K562 (cell line): ENCODE data around the gene FAF2. TPM values are rescaled to one million over a fixed set of nuclear protein-coding genes. Genes with fewer than 3 reads are reported as not detected.

Experiments used
- ATAC-seq: fragments of 200-7000 bp; cut with Tn5 transposase; 3 replicates; pipeline ENCODE4 v1.9.1; 2020; ENCODE audit warnings: moderate library complexity
- BruUV-seq: library from RNA; stranded (reverse); fragments of 400-500 nt; replicated peaks from 2 replicates; lab custom pipeline; 2021; lab: Mats Ljungman, UMichigan
- CTCF ChIA-PET: fragments of 300-600 bp; formaldehyde crosslinking; extraction: SDS; loops from one replicate; lab custom pipeline; 2021; ENCODE audit warnings: low intra/inter-chr PET ratio; lab: Yijun Ruan, JAX
- POLR2A ChIA-PET: fragments of 300-600, 350-650 bp; sonication (Branson Sonifier 250); formaldehyde crosslinking; extraction: SDS; loops from one replicate; lab custom pipeline; 2021; ENCODE audit warnings: antibody characterized with exemption, inconsistent platforms; lab: Yijun Ruan, JAX
- DNase-seq, 4 experiments: peaks; one replicate each; pipeline versions ENCODE4 v3.0.0 to v3.0.0-alpha.2; 2011 to 2018; ENCODE audit warnings: low spot score in 3 of 4, mixed read lengths in 3 of 4; ENCODE audit errors: extremely low read depth in 1 of 4
- FAIRE-seq: peaks from 2 replicates; lab custom pipeline; 2011; peaks lifted over from hg19 to GRCh38; lab: Jason Lieb, UNC
- H2AFZ ChIP-seq: 2 replicates; pipeline ENCODE4 v1.6.0; 2011; ENCODE audit warnings: low read depth, low read length, control low read depth, inconsistent platforms
- H3K27ac ChIP-seq: fragments of 200-600 bp; 3 replicates; pipeline ENCODE4 v1.8.0; 2011; ENCODE audit warnings: low read depth, mild to moderate bottlenecking, control low read depth, inconsistent platforms, low read length, moderate library complexity, mixed read lengths; ENCODE audit errors: extremely low read depth
- H3K27me3 ChIP-seq, 2 experiments: fragments of 300-600 bp in 1 of 2; 2 replicates in 1 of 2; 3 replicates in 1 of 2; pipeline versions ENCODE4 v1.6.0 to v1.8.0; 2011; ENCODE audit warnings: inconsistent platforms in 2 of 2, low read length in 2 of 2, mild to moderate bottlenecking in 1 of 2, mixed read lengths in 1 of 2, moderate library complexity in 1 of 2; ENCODE audit not compliant: control insufficient read depth in 2 of 2, insufficient read depth in 2 of 2
- H3K36me3 ChIP-seq: fragments of 300-600 bp; 3 replicates; pipeline ENCODE4 v1.8.0; 2011; ENCODE audit warnings: mild to moderate bottlenecking, low read length, inconsistent platforms; ENCODE audit not compliant: control insufficient read depth, insufficient read depth
- H3K4me1 ChIP-seq, 2 experiments: fragments of 200-600 bp in 1 of 2; replicated peaks in 1 of 2; 2 replicates in 1 of 2; 3 replicates in 1 of 2; pipeline versions ENCODE4 v1.5.1 to v1.8.0; 2011; ENCODE audit warnings: inconsistent platforms in 2 of 2, low read length in 2 of 2, mild to moderate bottlenecking in 1 of 2, mixed read lengths in 1 of 2, moderate library complexity in 1 of 2; ENCODE audit not compliant: control insufficient read depth in 2 of 2, insufficient read depth in 2 of 2
- H3K4me2 ChIP-seq: 2 replicates; pipeline ENCODE4 v1.6.1; 2011; ENCODE audit warnings: low read length, control low read depth, inconsistent platforms, mixed read lengths; ENCODE audit not compliant: insufficient read depth
- H3K4me3 ChIP-seq: fragments of 200-600 bp; sonication (generic), shearing (Covaris generic); 2 replicates; pipeline ENCODE4 v1.5.1; 2016; ENCODE audit warnings: control low read depth, inconsistent platforms
- H3K79me2 ChIP-seq: fragments of 200-600 bp; 3 replicates; pipeline ENCODE4 v1.8.0; 2011; ENCODE audit warnings: low read length, inconsistent platforms; ENCODE audit not compliant: control insufficient read depth, insufficient read depth
- H3K9ac ChIP-seq, 2 experiments: 2 replicates each; pipeline versions ENCODE4 v1.6.0 to v1.6.1; 2011; ENCODE audit warnings: low read depth in 2 of 2, low read length in 2 of 2, control low read depth in 1 of 2, inconsistent platforms in 1 of 2, mild to moderate bottlenecking in 1 of 2, mixed read lengths in 1 of 2; ENCODE audit not compliant: insufficient read depth in 1 of 2
- H3K9me1 ChIP-seq: one replicate; pipeline ENCODE4 v1.6.0; 2011; ENCODE audit warnings: inconsistent platforms, mild to moderate bottlenecking, low read length, moderate library complexity; ENCODE audit not compliant: control insufficient read depth, insufficient read depth
- H3K9me3 ChIP-seq: replicated peaks from 2 replicates; pipeline ENCODE4 v1.5.1; 2011; ENCODE audit warnings: low read depth, low read length, inconsistent platforms; ENCODE audit not compliant: control insufficient read depth, insufficient read depth
- H4K20me1 ChIP-seq: replicated peaks from 2 replicates; pipeline ENCODE4 v1.6.1; 2011; ENCODE audit warnings: low read length, inconsistent platforms, mixed read lengths; ENCODE audit not compliant: control insufficient read depth, insufficient read depth
- HCFC1 ChIP-seq: IDR thresholded peaks from 2 replicates; pipeline ENCODE4 v1.6.1; 2012; ENCODE audit warnings: low read depth, low read length, improper control_type of control experiment
- HEY1 ChIP-seq: fragments of 250-450 bp; sonication (Bioruptor Pico); IDR thresholded peaks from 2 replicates; pipeline ENCODE4 v1.5.0; 2020; ENCODE audit warnings: mild to moderate bottlenecking, moderate library complexity, borderline replicate concordance
- JUNB ChIP-seq: fragments of 450-650 bp; formaldehyde crosslinking; conservative IDR thresholded peaks from 2 replicates; pipeline ENCODE4 v1.4.0; 2020; ENCODE audit warnings: mild to moderate bottlenecking
- RCOR1 ChIP-seq, 2 experiments: IDR thresholded peaks; 2 replicates each; pipeline ENCODE4 v1.6.1; 2012; ENCODE audit warnings: low read depth in 2 of 2, low read length in 2 of 2, borderline replicate concordance in 1 of 2, improper control_type of control experiment in 1 of 2
- ZNF263 ChIP-seq: sonication (generic); formaldehyde crosslinking; IDR thresholded peaks from 2 replicates; pipeline ENCODE4 v1.8.0; 2022; ENCODE audit warnings: mild to moderate bottlenecking, missing genetic modification reagents, borderline replicate concordance
- ZNF583 ChIP-seq: fragments of 250-450 bp; sonication (Bioruptor Pico); IDR thresholded peaks from 2 replicates; pipeline ENCODE4 v1.4.0; 2020
- ZNF764 ChIP-seq: fragments of 250-450 bp; sonication (Bioruptor Pico); IDR thresholded peaks from 2 replicates; pipeline ENCODE4 v1.4.0; 2020; ENCODE audit warnings: low read depth, mild to moderate bottlenecking, moderate library complexity
- WGBS: fragments of 100-300 bp; shearing (Covaris generic); methylation state at CpG from one replicate; pipeline ENCODE4 v1.1.6; 2016; ENCODE audit warnings: low coverage, mixed read lengths; ENCODE audit not compliant: insufficient coverage; ENCODE audit errors: missing lambda C conversion rate; 5-methylcytosine and 5-hydroxymethylcytosine counted together
- in situ Hi-C: fragments of 300-500 bp; cut with MboI; formaldehyde crosslinking; loops from 4 replicates; pipeline ENCODE4 v1.15.0; 2018; ENCODE audit warnings: inconsistent platforms, mixed read lengths
- intact Hi-C: fragments of 100-400 bp; cut with micrococcal nuclease; formaldehyde crosslinking; loops from 2 replicates; pipeline ENCODE4 v1.14.2; 2022
- polyA plus RNA-seq, 8 experiments: library from polyadenylated mRNA; depleted of rRNA in 4 of 8; stranded (reverse) in 5 of 8; unstranded in 3 of 8; fragments of >200 nt; fragmentation: Nextera tagmentation in 2 of 8; fragmentation: Illumina TruSeq in 1 of 8; extraction: Ambion mirVana in 2 of 8; extraction: Trizol in 1 of 8; gene quantifications; 2 replicates each; pipeline versions ENCODE4 v1.2.1 to v1.2.3, GENCODE V29; 2011 to 2014; ENCODE audit warnings: inconsistent platforms in 1 of 8, missing spikeins in 1 of 8
- total RNA-seq, 7 experiments: library from RNA; depleted of rRNA in 6 of 7; stranded (reverse); fragments of >200 nt in 6 of 7; fragmentation: Illumina TruSeq in 2 of 7; extraction: Trizol in 2 of 7; gene quantifications; 2 replicates each; pipeline versions ENCODE4 v1.2.1 to v1.2.3, GENCODE V29; 2011 to 2021; ENCODE audit warnings: low replicate concordance in 1 of 7
- TF ChIP-seq, protein P1 (sequence below): fragments of 450-650 bp; conservative IDR thresholded peaks from 2 replicates; pipeline ENCODE4 v1.6.1; 2016; ENCODE audit warnings: missing genetic modification characterization, low read depth, mild to moderate bottlenecking, control low read depth, missing compliant biosample characterization
- TF ChIP-seq, protein P2 (sequence below): IDR thresholded peaks from 3 replicates; pipeline ENCODE4 v1.6.1; 2011; ENCODE audit warnings: borderline replicate concordance, mild to moderate bottlenecking, moderate library complexity; ENCODE audit not compliant: insufficient read length; ENCODE audit errors: extremely low read depth
- TF ChIP-seq, protein P3 (sequence below): fragments of 450-650 bp; IDR thresholded peaks from 2 replicates; pipeline ENCODE4 v1.6.1; 2016

The FAF2 gene
- total and polyA plus RNA-seq, 9 of the 15 experiments (the other 6 are each of a cell fraction or from before 2014, with no cell fraction given), result 25.0 to 44.6 (median 36.1) TPM

GRCh38 chr5:176538989-176539384 is 90.8 kb downstream of the FAF2 start:
- BruUV-seq, result no TSS peak
- ChIA-PET POLR2A (interaction anchor here (0.6 to 4.8 kb wide), 5 partner anchors 8 to 464 kb away, joined by 3 to 39 read pairs (median 4); no protein-coding TSS in a partner anchor), CTCF (no interaction called here)
- Histone ChIP-seq H3K36me3 (peaks cover 16% of the 10 kb centered on the region; the same call in 2 of the 3 replicates), H2AFZ (peak overlapping the region; percentile 5; the same call in 1 of the 2 replicates), H3K27me3 (no peaks in the 10 kb centered on the region), H3K4me1 (peaks cover 56 to 58% of the 10 kb centered on the region in 2 experiments), H3K4me2 (no peak overlapping the region), H4K20me1 (peaks cover 12% of the 10 kb centered on the region; the same call in 1 of the 2 replicates), H3K79me2 (peaks cover 45% of the 10 kb centered on the region), H3K4me3 (no peak overlapping the region), H3K9me1 (peaks cover 3% of the 10 kb centered on the region), H3K9me3 (no peaks in the 10 kb centered on the region), H3K27ac (peak overlapping the region; percentile 98; the same call in 1 of the 3 replicates), H3K9ac (0 out of 4 replicates have a peak overlapping the region, but pooled peaks of 1 of the 2 experiments have one; percentile 96)
- intact Hi-C loops, result no loop called here
- 10% methylated on average over 5 of the region's 5 CpGs for WGBS
- FAIRE-seq (peak; percentile 60), ATAC-seq (no peak), DNase-seq (peak in 1 of 4 experiments; percentile 46)
- in situ Hi-C loops, result no loop called here
- TF ChIP-seq RCOR1 (IDR thresholded peaks at IDR 0.05; ENCODE audit: borderline replicate concordance in 1 of 2, low read depth in 2 of 2, low read length in 2 of 2), result 0 out of 4 replicates have a peak, but pooled peaks of 1 of the 2 experiments have one; percentile 40
- TF ChIP-seq, protein P1, sequence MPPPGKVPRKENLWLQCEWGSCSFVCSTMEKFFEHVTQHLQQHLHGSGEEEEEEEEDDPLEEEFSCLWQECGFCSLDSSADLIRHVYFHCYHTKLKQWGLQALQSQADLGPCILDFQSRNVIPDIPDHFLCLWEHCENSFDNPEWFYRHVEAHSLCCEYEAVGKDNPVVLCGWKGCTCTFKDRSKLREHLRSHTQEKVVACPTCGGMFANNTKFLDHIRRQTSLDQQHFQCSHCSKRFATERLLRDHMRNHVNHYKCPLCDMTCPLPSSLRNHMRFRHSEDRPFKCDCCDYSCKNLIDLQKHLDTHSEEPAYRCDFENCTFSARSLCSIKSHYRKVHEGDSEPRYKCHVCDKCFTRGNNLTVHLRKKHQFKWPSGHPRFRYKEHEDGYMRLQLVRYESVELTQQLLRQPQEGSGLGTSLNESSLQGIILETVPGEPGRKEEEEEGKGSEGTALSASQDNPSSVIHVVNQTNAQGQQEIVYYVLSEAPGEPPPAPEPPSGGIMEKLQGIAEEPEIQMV (tag), result no peak
- TF ChIP-seq ZNF764 (CRISPR knock-in tag), result no peak
- TF ChIP-seq JUNB (CRISPR knock-in tag), result no peak
- TF ChIP-seq HCFC1, result no peak
- TF ChIP-seq ZNF583 (CRISPR knock-in tag), result no peak
- TF ChIP-seq, protein P2, sequence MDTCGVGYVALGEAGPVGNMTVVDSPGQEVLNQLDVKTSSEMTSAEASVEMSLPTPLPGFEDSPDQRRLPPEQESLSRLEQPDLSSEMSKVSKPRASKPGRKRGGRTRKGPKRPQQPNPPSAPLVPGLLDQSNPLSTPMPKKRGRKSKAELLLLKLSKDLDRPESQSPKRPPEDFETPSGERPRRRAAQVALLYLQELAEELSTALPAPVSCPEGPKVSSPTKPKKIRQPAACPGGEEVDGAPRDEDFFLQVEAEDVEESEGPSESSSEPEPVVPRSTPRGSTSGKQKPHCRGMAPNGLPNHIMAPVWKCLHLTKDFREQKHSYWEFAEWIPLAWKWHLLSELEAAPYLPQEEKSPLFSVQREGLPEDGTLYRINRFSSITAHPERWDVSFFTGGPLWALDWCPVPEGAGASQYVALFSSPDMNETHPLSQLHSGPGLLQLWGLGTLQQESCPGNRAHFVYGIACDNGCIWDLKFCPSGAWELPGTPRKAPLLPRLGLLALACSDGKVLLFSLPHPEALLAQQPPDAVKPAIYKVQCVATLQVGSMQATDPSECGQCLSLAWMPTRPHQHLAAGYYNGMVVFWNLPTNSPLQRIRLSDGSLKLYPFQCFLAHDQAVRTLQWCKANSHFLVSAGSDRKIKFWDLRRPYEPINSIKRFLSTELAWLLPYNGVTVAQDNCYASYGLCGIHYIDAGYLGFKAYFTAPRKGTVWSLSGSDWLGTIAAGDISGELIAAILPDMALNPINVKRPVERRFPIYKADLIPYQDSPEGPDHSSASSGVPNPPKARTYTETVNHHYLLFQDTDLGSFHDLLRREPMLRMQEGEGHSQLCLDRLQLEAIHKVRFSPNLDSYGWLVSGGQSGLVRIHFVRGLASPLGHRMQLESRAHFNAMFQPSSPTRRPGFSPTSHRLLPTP, result no peak
- no peak for TF ChIP-seq HEY1 (CRISPR knock-in tag)
- TF ChIP-seq, protein P3, sequence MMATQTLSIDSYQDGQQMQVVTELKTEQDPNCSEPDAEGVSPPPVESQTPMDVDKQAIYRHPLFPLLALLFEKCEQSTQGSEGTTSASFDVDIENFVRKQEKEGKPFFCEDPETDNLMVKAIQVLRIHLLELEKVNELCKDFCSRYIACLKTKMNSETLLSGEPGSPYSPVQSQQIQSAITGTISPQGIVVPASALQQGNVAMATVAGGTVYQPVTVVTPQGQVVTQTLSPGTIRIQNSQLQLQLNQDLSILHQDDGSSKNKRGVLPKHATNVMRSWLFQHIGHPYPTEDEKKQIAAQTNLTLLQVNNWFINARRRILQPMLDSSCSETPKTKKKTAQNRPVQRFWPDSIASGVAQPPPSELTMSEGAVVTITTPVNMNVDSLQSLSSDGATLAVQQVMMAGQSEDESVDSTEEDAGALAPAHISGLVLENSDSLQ, result peak; percentile 18; the same call in 1 of the 2 replicates
- no peak for TF ChIP-seq ZNF263 (CRISPR knock-in tag)
